ENCODE results near the gene RBM23. TPM values are rescaled to one million over a fixed set of nuclear protein-coding genes. Genes with fewer than 3 reads are reported as not detected.

The RBM23 gene
- total and polyA plus RNA-seq, 9 of the 15 experiments (the other 6 are each of a cell fraction or from before 2014, with no cell fraction given): 46.0 to 102 (median 58.5) TPM

DNA sequence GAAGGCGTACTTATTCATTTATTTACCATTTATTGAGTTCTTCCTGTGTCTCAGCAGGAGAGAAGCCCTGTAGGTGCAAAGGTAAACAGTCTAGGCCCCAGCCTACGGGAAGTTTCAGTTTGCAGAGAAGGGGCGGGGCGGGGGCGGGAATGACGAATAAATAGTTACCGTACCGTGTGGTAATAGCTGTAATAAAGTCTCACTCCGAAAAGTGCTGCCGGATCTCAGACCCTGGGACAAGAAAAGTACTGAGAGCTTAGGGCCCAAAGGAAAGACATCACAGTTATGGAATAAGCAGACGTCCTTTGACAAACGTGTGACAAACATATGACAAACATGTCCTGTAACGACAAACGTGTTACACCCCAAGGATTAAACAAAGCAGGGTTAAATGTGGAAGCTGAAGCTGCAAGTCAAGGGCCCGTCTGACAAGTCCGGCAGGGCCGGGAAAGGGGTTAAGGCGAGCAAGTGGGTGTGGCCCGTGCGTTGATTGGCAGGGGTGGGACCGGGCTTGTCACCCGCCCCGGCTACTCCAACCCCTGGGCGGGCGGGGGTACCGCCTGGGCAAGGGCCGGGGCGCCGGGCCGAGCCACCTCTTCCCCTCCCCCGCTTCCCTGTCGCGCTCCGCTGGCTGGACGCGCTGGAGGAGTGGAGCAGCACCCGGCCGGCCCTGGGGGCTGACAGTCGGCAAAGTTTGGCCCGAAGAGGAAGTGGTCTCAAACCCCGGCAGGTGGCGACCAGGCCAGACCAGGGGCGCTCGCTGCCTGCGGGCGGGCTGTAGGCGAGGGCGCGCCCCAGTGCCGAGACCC lies 47.5 kb downstream of the RBM23 start, which contains the start of gene LRP10 (continued):
- TF ChIP-seq, protein P1, sequence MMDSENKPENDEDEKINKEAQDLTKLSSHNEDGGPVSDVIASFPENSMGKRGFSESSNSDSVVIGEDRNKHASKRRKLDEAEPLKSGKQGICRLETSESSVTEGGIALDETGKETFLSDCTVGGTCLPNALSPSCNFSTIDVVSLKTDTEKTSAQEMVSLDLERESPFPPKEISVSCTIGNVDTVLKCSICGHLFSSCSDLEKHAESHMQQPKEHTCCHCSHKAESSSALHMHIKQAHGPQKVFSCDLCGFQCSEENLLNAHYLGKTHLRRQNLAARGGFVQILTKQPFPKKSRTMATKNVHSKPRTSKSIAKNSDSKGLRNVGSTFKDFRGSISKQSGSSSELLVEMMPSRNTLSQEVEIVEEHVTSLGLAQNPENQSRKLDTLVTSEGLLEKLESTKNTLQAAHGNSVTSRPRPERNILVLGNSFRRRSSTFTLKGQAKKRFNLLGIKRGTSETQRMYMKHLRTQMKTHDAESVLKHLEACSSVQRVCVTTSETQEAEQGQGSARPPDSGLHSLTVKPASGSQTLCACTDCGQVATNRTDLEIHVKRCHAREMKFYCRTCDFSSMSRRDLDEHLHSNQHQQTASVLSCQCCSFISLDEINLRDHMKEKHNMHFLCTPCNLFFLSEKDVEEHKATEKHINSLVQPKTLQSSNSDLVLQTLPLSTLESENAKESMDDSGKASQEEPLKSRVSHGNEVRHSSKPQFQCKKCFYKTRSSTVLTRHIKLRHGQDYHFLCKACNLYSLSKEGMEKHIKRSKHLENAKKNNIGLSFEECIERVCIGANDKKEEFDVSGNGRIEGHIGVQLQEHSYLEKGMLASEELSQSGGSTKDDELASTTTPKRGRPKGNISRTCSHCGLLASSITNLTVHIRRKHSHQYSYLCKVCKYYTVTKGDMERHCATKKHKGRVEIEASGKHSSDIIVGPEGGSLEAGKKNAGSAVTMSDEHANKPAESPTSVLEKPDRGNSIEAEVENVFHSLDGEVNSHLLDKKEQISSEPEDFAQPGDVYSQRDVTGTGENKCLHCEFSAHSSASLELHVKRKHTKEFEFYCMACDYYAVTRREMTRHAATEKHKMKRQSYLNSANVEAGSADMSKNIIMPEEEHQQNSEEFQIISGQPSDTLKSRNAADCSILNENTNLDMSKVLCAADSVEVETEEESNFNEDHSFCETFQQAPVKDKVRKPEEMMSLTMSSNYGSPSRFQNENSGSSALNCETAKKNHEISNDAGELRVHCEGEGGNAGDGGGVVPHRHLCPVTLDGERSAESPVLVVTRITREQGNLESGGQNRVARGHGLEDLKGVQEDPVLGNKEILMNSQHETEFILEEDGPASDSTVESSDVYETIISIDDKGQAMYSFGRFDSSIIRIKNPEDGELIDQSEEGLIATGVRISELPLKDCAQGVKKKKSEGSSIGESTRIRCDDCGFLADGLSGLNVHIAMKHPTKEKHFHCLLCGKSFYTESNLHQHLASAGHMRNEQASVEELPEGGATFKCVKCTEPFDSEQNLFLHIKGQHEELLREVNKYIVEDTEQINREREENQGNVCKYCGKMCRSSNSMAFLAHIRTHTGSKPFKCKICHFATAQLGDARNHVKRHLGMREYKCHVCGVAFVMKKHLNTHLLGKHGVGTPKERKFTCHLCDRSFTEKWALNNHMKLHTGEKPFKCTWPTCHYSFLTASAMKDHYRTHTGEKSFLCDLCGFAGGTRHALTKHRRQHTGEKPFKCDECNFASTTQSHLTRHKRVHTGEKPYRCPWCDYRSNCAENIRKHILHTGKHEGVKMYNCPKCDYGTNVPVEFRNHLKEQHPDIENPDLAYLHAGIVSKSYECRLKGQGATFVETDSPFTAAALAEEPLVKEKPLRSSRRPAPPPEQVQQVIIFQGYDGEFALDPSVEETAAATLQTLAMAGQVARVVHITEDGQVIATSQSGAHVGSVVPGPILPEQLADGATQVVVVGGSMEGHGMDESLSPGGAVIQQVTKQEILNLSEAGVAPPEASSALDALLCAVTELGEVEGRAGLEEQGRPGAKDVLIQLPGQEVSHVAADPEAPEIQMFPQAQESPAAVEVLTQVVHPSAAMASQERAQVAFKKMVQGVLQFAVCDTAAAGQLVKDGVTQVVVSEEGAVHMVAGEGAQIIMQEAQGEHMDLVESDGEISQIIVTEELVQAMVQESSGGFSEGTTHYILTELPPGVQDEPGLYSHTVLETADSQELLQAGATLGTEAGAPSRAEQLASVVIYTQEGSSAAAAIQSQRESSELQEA (IDR thresholded peaks at IDR 0.05; ENCODE audit: low read depth): no peak
- 0 out of 2 replicates have a peak, but pooled peaks have one; percentile 49 for TF ChIP-seq HLTF (IDR thresholded peaks at IDR 0.05)
- 0 out of 2 replicates have a peak, but pooled peaks have one; percentile 4 for TF ChIP-seq CBFA2T3 (IDR thresholded peaks at IDR 0.05)
- TF ChIP-seq, protein P2, sequence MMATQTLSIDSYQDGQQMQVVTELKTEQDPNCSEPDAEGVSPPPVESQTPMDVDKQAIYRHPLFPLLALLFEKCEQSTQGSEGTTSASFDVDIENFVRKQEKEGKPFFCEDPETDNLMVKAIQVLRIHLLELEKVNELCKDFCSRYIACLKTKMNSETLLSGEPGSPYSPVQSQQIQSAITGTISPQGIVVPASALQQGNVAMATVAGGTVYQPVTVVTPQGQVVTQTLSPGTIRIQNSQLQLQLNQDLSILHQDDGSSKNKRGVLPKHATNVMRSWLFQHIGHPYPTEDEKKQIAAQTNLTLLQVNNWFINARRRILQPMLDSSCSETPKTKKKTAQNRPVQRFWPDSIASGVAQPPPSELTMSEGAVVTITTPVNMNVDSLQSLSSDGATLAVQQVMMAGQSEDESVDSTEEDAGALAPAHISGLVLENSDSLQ (IDR thresholded peaks at IDR 0.05): peak; percentile 99
- peak in 1 of 2 experiments; percentile 52; a peak in 2 of 4 replicates for TF ChIP-seq SIN3A (IDR thresholded peaks at IDR 0.05; ENCODE audit: borderline replicate concordance in 2 of 2, control insufficient read depth in 1 of 2, low read depth in 2 of 2, low read length in 2 of 2)
- peak; percentile 53; the same call in 1 of the 2 replicates for TF ChIP-seq NR2C2 (CRISPR knock-in tag; IDR thresholded peaks at IDR 0.05)
- TF ChIP-seq NR2C2 (tag; IDR thresholded peaks at IDR 0.05): peak; percentile 70; the same call in 1 of the 2 replicates
- TF ChIP-seq ZNF76 (CRISPR knock-in tag; IDR thresholded peaks at IDR 0.05; ENCODE audit: borderline replicate concordance): no peak
- peak; percentile 31 for TF ChIP-seq PRPF4 (IDR thresholded peaks at IDR 0.05; ENCODE audit: insufficient read depth, low read depth, low read length, poor library complexity, severe bottlenecking)
- TF ChIP-seq, protein P3, sequence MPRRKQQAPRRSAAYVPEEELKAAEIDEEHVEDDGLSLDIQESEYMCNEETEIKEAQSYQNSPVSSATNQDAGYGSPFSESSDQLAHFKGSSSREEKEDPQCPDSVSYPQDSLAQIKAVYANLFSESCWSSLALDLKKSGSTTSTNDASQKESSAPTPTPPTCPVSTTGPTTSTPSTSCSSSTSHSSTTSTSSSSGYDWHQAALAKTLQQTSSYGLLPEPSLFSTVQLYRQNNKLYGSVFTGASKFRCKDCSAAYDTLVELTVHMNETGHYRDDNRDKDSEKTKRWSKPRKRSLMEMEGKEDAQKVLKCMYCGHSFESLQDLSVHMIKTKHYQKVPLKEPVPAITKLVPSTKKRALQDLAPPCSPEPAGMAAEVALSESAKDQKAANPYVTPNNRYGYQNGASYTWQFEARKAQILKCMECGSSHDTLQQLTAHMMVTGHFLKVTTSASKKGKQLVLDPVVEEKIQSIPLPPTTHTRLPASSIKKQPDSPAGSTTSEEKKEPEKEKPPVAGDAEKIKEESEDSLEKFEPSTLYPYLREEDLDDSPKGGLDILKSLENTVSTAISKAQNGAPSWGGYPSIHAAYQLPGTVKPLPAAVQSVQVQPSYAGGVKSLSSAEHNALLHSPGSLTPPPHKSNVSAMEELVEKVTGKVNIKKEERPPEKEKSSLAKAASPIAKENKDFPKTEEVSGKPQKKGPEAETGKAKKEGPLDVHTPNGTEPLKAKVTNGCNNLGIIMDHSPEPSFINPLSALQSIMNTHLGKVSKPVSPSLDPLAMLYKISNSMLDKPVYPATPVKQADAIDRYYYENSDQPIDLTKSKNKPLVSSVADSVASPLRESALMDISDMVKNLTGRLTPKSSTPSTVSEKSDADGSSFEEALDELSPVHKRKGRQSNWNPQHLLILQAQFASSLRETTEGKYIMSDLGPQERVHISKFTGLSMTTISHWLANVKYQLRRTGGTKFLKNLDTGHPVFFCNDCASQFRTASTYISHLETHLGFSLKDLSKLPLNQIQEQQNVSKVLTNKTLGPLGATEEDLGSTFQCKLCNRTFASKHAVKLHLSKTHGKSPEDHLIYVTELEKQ (CRISPR knock-in tag; IDR thresholded peaks at IDR 0.05): no peak
- TF ChIP-seq PHF8 (IDR thresholded peaks at IDR 0.05; ENCODE audit: borderline replicate concordance, low read length): peak; percentile 48; the same call in 1 of the 2 replicates
- no peak; the same call in 1 of the 2 replicates for TF ChIP-seq ZBED1 (IDR thresholded peaks at IDR 0.05)

All from K562 (cell line).